ENCODE measurements around the gene UNKL.

UNKL gene, protein sequence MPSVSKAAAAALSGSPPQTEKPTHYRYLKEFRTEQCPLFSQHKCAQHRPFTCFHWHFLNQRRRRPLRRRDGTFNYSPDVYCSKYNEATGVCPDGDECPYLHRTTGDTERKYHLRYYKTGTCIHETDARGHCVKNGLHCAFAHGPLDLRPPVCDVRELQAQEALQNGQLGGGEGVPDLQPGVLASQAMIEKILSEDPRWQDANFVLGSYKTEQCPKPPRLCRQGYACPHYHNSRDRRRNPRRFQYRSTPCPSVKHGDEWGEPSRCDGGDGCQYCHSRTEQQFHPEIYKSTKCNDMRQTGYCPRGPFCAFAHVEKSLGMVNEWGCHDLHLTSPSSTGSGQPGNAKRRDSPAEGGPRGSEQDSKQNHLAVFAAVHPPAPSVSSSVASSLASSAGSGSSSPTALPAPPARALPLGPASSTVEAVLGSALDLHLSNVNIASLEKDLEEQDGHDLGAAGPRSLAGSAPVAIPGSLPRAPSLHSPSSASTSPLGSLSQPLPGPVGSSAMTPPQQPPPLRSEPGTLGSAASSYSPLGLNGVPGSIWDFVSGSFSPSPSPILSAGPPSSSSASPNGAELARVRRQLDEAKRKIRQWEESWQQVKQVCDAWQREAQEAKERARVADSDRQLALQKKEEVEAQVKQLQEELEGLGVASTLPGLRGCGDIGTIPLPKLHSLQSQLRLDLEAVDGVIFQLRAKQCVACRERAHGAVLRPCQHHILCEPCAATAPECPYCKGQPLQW

DNA sequence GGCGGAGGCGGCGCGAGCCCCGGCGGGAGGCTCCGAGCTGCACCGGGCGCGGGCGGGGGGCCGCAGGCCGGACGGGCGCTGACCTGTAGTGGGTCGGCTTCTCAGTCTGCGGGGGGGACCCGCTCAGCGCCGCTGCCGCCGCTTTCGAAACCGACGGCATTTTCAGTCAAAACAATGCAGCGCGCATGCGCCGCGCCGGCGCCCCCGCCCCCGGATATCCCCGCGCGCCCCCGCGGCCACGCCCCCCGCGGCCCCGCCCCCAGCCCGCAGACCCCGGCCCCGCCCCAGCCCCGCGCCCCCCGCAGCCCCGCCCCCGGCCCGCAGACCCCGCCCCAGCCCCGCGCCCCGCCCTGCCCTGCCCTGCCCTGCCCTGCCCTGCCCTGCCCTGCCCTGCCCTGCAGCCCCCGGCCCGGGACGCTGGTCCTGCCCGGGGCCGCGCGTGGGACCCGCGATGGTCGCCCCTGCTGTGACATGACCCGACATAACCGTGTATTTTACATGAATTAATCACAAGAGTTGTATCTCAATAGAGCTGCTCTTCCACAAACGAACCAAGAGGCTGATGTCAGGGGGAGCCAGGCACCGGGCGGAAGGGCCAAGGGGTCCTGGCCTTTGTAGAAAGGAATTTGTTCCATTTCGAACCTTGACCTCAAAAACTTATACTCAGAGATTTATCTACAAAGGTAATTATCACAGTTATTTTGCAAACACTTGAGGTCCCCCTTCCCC is at the start of gene UNKL:
Gene UNKL (minus strand): TSS at position 173 of the 729 bp plus-strand sequence. CDS start 13 bp downstream, at position 160.
- peak; percentile 86 for DNase-seq

DNA sequence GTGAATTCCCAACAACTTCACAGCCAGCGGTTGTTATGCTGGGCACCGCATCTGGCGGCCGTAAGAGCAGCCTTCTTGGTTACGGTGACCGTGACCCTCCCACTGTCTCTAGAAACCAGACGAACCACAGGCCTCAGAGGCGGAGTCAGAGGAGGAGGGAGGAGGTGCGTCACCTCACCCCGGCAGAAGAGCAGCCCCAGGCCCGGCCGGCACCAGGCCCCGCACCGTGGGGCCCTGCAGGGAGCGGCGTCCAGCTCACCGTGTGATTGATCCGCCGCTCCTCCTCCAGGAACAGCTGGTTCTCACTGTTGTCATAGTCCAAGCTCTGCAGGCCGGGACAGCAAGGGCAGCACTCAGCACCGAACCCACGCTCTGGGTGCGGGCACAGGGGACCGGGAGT is 46.6 kb upstream of the UNKL start:
- DNase-seq, result no peak

DNA sequence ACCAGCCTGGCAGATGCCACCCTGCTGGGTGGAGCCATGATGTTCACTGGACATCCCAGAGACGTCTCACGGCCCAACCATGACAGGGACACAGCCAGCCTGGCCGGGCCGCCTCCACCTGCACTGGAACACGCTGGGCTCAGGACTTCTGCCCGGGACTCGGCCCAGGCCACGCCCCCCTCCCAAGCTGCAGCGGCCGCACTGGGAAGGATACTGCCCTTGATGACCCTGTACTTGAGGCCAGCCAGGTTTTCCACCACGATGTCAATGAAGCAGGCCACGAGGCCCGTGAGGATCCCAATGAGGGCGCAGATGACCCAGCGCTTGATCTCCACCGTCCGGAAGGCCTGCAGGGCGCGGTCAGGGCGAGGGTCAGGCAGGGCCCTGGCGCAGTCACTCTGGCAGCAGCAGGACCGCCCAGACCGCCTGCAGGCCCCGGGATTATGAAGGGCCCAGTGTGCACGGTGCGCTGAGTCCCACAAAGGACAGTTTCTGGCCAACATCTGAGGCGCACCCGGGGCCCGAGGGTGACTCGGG is 46.2 kb upstream of the UNKL start:
- no peak for DNase-seq

DNA sequence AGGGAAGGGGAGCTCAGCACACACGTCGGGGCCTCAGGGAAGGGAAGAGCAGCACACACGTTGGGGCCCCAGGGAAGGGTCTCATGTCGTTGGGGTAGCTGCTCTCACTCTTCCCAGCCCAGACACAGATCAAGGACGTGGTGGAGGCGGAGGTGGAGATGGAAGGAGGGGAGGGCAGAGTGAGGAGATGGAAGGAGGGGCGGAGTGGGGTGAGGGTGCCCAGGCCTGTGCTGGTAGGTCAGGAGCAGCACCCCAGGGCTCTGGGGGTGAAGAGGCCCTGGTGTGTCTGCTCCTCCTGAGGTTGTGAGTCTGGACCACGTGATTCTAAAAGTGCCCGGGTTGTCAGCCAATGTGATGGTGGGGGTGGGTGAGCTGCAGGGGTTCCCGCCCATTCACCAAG is 45.5 kb upstream of the UNKL start:
- no peak for DNase-seq

DNA sequence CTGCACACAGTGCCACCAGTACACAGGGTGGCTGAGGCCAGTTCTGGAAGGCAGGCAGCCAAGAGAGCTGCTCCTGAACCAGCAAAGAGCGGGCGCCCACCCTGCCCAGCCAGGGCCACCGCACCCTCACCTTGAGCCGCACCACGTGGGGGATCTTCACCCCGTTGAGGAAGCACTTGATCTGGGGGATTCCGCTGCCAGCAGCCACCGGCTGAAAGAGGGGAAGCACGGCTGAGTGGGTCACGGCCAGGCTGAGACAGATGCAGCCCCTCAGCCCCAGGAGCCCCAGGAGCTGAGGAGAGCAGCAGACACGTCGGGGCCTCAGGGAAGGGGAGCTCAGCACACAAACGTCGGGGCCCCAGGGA is 44.5 kb upstream of the UNKL start:
- no peak for DNase-seq

DNA sequence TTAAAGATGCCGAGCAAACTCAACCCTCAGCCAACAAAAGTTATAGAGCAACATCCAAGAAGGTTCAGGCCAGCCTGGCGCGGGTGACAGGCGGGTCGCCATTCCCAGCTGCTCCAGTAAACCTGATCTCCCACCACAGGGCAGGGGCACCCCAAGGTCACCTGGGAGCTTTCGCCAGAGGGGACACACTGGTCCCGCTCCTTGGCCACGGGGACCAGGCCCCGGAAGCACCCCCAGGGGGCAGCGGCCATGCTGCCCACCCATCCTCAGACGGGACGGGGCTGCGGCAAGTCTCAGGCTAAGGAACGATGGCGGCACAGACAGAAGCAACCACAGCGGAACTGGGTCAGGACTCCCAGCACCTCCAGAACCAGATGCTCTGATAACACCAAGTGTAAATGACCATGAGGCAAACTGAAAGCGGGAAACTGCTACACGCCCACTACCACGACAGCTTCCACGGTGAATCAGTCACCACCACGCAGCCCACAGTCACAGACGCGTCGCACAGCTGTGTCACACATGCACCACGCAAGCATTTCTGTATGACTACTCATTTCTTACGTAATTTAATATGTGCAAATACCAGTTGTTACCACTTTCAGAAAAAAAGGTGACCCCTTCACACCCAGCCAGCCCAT is 44.0 kb upstream of the UNKL start:
- peak; percentile 68 for DNase-seq

DNA sequence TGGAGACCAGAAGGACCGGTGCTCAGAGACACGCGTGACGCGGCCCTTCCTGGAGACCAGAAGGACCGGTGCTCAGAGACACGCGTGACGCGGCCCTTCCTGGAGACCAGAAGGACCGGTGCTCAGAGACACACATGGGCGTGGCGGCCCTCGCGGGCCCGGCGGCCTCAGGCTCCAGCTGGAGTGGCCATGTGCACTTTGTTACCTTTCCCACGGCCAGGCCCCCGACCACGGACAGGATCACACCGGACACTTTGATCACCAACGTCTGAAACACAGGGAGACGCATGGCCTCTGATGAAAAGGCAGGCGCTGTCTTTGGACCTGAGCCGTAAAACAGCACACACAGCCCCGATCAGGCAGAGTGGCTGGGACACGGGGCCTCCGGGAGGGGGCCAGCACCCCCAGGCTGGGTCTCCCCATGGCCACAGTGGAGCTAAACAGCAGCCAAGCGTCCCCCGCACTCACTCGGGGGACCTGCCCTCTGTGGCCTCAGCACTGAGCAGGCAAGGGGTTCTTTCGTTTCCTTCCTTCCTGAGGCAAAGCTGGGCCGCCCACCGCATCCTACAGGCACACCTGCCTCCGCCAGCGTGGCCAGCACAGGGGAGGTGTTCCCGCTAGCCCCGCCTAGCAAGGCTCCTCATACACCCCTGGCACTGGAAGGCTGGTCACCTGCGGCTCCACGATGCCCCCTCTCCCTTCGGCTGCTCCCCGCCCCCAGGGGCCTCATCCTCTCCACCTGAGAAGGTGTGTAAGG is 43.2 kb upstream of the UNKL start:
- no peak for DNase-seq

DNA sequence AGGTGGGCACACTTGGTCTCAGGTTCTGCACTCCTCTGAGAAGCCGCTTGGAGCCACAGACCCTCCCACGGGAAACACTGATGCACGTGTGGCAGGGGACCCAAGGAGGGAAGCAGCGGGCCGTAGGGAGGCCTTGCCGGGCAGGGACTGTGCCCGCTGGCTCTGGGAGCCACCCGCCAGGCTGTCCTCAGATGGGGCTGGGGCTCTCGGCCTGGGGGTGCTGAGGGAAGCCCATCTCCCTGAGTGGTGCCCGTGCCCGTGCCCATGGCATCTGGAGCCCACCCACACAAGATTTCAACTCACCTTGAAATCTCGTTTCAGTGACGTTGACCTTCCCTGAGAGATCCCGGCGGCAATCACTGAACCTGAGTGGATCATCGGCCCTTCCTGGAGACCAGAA is 42.4 kb upstream of the UNKL start:
- no peak for DNase-seq

DNA sequence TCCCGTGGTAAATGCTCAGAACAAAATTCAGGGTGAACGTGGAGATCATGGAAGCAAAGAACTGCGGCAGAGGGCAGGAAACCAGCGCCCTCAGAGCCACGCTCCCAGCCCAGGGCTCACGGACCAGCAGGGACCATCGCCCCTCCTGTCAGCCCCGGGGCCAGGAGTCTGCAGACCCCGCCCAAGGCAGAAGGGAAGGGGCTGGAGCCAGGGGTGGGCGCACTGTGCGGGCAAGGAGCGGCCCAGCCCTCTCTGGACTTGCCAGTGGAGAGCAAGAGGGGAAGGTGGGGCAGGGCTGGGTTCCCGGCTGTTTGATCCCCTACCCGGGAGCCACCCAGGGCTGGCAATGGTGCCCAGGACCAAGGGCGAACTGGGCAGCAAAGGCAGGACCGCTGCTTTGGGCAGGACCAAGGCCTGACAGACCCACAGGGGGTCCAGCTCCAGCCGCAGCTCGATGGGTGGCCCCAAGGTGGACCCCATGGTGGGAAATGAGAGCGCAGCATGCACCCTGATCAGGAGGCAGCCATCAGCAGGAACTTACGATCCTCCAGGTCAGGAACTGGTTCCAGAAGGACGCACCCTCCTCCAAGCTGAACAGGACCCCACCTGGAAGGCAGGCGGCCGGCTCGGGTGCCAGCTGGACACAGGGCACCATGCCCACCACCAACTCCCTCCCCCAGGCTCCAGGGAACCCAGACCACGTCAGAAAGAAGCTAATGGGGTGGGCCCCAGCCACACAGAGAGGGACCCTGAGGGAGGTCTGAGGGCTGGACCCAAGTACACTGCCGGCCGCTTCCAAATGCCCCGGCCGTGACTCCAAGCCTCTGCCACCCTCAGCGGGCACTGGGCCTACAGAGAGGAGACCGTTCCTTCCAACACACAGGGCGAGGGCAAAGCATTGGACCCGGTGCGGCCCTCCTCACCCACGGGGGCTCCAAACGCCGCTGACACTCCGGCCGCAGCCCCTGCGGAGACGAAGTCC is 41.0 kb upstream of the UNKL start:
- no peak for DNase-seq

DNA sequence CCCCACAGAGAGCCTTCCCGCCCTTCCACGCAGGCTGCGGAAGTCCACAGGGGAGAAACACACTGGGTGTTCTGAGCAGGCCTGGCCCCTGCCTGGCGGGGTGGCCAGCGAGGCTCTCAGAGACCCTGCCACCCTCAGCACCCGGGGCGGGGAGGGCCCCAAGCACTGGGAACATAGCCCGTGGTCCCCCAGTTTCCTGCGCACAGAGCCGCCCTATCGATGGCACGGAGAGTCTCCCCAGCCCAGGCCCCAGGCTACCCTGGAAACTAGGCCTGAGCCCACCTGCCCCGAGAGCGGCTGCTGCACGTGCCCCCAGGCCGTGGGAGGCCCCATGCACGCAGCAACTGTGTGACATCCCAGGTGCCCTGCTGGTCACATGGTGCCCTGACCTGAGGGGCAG is 40.1 kb upstream of the UNKL start:
- no peak for DNase-seq

DNA sequence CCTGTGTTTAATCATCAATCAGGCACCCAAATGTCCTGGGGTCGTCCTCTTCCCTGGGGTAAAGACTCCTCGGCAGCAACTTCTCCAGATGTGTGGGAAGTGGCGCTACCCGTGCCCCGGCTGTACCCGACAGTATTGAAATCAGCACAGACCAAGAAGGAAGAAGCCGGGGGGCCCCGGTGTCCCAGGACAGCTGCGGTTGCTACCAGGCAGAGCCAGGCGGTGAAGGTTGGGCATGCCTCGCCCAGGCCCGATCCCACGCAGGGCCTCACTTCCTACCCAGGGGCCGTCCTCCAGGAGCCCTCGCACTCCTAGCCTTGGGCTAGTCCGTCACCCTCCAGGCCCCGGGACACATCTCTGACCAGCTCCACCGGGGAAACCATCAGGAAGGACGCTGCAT is 38.8 kb upstream of the UNKL start:
- DNase-seq, result no peak

DNA sequence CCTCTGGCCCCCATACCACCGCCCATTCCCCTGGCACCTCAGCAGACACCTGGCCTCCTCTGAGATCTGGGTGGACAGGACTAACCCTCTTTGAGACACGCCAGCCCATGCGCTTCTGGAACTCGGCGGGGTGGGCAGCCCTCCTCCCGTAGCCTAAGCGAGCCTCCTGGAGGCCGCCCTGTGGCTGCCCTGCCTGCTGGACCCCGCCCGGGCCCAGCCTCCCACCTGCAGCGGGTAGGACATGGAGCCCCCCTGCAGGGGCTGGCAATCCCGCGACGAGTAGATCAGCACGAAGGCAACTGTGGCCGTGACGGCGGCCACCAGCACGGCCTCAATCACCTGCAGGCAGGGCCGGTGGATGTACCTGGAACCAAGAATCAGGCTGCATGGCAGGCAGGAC is 38.0 kb upstream of the UNKL start:
- no peak for DNase-seq

DNA sequence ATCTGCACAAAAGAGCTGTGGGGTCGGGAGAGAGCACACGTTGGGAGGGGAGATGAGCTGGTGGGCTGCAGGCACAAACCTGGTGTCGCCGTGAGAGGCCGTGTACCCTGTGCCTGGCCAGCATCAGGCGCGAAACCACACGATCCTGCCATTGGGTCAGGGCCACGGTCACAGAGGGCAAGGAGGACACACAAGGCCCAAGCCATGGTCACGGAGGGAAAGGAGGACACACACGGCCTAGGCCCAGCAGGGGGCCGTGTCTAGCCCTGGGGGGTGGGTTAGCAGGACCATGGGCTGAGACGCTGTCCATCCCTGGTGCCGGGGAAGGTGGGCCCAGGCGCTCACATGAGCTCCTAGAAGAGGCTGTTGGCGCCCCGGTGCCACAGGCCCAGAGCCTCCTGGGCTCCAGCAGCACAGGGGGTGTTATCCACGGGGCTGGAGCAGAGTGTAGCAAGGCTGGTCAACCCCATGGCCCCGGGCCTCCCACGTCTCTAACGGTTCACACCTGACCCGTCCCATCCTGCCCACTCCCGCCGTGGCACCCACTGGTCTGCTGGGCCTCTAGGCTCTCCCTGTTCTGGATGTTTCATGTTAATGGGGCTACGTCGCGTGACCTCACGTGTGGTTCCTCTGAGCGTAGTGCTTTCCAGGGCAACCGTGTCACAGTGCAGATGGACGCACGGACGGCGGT is 37.3 kb upstream of the UNKL start:
- DNase-seq, result no peak

DNA sequence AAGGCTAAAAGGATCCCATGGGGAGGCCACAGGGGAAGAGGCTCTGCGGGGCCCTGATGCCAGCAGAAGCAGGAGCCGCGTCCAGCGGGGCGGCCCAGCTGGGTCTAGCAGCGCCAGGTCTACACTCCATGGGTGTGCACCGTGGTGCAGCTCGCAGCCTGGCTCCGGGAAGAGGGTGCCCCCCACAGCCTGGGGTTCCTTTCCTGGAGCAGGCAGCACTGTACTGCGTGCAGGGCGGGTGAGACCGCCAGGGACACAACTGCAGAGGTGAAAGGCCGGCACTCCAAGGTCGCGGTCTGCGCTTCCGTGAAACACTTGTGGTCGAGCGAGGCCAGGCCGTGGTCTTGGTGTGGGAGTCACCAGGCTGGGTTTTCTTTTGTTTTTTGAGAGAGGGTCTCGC is 36.3 kb upstream of the UNKL start:
- no peak for DNase-seq

DNA sequence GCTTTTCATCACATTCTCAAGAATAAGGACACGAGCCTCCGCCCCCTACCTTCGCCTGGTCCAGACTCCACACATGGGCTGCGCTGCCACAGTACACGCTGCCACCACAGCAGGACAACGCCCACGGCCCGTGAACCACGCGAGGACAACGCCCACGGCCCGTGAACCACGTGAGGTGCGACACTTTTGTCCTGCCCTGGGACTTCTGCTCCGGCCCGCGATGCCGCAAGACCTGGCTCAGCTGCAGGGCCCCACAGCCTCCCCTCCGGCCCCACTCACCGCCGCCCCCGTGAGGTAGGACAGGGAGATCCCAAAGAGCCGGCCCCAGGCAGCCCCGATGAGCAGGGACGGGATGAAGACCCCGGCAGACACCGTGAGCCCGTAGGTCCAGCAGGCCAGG is 35.7 kb upstream of the UNKL start:
- no peak for DNase-seq

DNA sequence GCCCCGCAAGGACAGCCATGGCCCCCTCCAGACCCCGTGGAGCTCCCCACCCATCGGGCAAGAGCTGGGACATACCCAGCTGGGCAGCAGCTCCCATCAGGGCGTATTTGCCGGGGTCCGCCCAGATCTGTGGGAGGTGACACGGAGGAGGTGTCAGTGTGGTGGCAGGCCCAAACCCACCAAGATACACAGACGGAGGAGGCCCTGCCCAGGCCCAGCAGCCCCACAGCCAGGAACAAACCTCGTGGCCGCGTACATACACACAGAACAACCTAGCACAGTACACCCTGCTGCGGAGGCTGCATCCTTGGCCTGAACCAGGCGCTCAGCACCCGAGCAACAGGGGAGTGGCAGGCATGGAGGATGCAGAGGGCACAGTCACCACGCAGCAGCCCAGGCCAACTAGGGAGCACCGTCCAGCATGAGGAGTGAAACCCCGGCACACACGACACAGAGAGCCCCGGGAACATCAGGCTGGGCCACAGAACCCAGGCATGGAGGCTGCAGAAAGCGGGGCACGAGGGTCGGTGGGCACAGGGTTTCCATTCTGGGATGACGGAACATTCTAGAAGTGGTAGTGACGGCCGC is 34.8 kb upstream of the UNKL start:
- no peak for DNase-seq

DNA sequence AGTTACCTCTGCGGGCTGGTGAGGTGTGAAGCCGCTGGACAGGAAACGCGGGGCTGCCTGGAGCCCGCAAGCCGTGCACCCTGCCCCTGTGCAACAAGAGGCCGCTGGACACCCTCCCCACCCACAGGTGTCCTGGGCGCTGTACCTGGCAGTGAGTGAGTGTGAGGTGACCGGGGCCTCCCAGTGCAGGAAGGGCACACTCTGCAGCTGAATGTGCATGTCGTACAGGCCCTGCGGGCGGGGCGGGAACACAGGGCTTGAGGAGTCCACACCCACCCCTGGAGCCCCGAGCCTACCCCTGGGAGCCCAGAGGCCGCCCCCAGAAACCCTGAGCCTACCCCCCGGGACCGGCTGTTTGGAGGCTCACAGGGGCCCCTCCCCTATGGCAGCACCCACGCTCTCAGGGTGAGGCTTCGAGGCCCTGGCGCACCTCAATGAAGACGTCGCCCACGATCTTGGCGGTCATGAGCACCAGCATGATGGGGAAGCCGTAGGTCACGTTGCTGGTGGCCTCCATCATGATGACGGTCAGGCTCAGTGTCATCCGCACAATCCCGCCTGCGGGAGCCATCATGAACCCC is 34.1 kb upstream of the UNKL start:
- no peak for DNase-seq

DNA sequence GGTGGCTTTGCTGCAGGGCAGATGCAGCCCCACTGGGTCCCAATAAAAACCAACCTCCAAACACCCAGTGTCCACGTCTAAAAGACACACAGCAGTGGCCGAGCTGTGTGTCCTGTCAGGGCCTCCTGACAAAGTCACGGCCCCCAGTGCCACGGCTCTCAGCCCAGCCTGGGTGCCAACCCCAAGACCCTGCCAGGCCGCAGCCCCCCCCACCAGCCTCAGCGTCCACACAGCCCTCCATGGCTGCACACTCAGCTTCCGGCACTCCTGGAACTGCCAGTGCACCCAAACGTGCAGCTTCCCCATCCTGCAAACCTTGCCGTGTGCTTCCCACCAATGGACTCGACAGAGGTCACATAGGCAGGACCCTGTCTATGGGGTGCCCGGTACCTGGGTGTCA is 33.5 kb upstream of the UNKL start:
- DNase-seq, result no peak

DNA sequence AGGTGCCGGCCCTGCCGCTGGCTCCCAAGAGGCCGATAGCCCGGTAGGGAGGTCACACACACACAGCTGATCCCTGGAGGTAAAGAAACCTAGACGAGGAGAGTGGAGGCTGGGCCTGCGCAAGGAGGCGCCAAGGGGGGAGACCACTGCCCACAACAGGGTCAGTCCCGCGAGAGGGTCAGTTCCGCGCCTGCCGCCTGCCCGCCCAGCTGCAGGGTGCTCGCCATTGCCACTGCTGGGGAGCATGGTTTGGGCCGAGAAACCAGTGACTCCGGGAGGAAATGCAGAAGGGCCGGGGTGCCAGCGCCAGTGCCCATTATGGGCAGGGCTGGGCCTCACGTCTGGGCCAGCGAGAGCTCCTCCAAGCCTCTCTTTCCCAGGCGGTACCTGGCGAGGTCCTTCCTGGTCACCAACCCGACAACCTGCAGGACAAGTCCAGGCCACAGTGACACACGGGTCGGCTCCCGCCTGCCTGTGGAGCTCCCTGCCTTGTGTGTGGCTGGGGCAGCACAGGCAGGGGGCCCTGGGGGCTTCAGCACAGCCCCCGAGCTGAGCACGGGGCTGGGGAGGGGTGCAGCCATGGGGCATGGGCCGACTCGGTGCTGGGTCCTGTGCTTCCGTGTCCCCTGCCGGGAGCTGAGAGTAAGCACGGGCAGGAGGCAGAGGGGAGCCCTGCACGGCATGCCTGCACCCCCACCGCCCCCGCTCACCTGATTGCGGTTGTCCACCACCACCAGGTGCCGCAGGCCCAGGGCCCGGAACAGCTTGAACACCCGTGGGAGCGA is 32.0 kb upstream of the UNKL start:
- DNase-seq, result no peak

Measured in stimulated activated CD8-positive, alpha-beta memory T cell treated with anti-CD3 and anti-CD28 coated beads, Interleukin-4, amount 100 ng/mL, for 48 hours (primary cell).